DND-41 (cell line): Measurements from ENCODE around the gene ASXL2.

Experiments
- EZH2 ChIP-seq: IDR thresholded peaks from 3 replicates; pipeline ENCODE4 v1.6.1; 2012; ENCODE audit warnings: borderline replicate concordance, low read depth, mild to moderate bottlenecking, moderate library complexity, low read length, inconsistent platforms; ENCODE audit not compliant: severe bottlenecking
- TF ChIP-seq, protein P1 (sequence below): IDR thresholded peaks from 2 replicates; pipeline ENCODE4 v1.5.1; 2012; ENCODE audit warnings: borderline replicate concordance, low read length, moderate library complexity, mild to moderate bottlenecking; ENCODE audit not compliant: poor library complexity, severe bottlenecking; ENCODE audit errors: extremely low read depth

DNA sequence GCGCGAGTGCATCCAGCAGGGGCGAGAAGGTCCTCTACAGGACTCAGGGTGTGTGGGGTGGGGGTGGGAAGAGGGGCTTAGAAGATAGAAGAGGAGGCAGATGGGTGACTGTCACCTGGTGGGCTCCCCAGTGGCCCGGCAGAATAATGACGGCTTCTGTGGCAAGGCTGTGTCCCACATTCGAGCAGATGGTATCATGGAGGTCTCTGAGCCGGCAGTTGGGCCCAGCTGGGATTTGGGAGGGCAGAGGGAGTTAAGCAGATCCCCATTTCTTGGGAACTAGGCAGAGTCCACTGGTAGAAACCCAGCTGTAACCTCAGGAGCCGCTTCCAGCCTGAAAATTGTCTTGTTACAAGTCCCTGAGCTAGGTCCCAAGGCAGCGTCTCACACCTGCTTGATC, 176.5 kb downstream of the ASXL2 start:
- TF ChIP-seq, protein P1, sequence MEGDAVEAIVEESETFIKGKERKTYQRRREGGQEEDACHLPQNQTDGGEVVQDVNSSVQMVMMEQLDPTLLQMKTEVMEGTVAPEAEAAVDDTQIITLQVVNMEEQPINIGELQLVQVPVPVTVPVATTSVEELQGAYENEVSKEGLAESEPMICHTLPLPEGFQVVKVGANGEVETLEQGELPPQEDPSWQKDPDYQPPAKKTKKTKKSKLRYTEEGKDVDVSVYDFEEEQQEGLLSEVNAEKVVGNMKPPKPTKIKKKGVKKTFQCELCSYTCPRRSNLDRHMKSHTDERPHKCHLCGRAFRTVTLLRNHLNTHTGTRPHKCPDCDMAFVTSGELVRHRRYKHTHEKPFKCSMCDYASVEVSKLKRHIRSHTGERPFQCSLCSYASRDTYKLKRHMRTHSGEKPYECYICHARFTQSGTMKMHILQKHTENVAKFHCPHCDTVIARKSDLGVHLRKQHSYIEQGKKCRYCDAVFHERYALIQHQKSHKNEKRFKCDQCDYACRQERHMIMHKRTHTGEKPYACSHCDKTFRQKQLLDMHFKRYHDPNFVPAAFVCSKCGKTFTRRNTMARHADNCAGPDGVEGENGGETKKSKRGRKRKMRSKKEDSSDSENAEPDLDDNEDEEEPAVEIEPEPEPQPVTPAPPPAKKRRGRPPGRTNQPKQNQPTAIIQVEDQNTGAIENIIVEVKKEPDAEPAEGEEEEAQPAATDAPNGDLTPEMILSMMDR: no peak
- TF ChIP-seq EZH2: no peak
